ENCODE measurements around the gene OSER1. TPM values are rescaled to one million over a fixed set of nuclear protein-coding genes. Genes with fewer than 3 reads are reported as not detected.

OSER1 gene
- polyA plus RNA-seq, 1 experiment: 50.2 TPM

GRCh38 chr20:44180814-44181213, 29.8 kb downstream of the OSER1 start:
- ChIA-PET CTCF (interaction anchor here (0.7 to 2.3 kb wide), 4 partner anchors 9 to 64 kb away, joined by 3 to 10 read pairs (median 5); no protein-coding TSS in a partner anchor), POLR2A (no interaction called here)
- H3K4me3 ChIP-seq (ENCODE audit: low read depth, low read length): no peak overlapping the region
- no peaks in the 10 kb centered on the region for H3K36me3 ChIP-seq (ENCODE audit: control insufficient read depth, insufficient read depth, low read length)
- DNase-seq (ENCODE audit: low read depth): no peak
- H3K27me3 ChIP-seq (ENCODE audit: control insufficient read depth, insufficient read depth, low read length): no peaks in the 10 kb centered on the region
- TF ChIP-seq CTCF (IDR thresholded peaks at IDR 0.05; ENCODE audit: insufficient read depth, low read depth, low read length): no peak

GRCh38 chr20:44176833-44177534, 33.6 kb downstream of the OSER1 start:
- Histone ChIP-seq H3K27me3 (ENCODE audit: control insufficient read depth, insufficient read depth, low read length) (no peaks in the 10 kb centered on the region), H3K4me3 (ENCODE audit: low read depth, low read length) (no peak overlapping the region), H3K36me3 (ENCODE audit: control insufficient read depth, insufficient read depth, low read length) (0 out of 2 replicates have a peak, but pooled peaks cover 2% of the 10 kb centered on the region)
- DNase-seq (ENCODE audit: low read depth): no peak
- POLR2A ChIA-PET: no interaction called here
- CTCF ChIA-PET: interaction anchor here (0.8 to 1.4 kb wide), 4 partner anchors 10 to 85 kb away, joined by 3 to 4 read pairs (median 3); partner anchors contain the start of gene JPH2
- TF ChIP-seq CTCF (IDR thresholded peaks at IDR 0.05; ENCODE audit: insufficient read depth, low read depth, low read length): no peak

- ChIA-PET CTCF (interaction anchor here (1.6 kb wide), 1 partner anchor 58 kb away, joined by 6 read pairs; no protein-coding TSS in a partner anchor), POLR2A (no interaction called here)
- TF ChIP-seq CTCF (IDR thresholded peaks at IDR 0.05; ENCODE audit: insufficient read depth, low read depth, low read length): no peak
- Histone ChIP-seq H3K27me3 (ENCODE audit: control insufficient read depth, insufficient read depth, low read length) (no peaks in the 10 kb centered on the region), H3K4me3 (ENCODE audit: low read depth, low read length) (no peak overlapping the region), H3K36me3 (ENCODE audit: control insufficient read depth, insufficient read depth, low read length) (0 out of 2 replicates have a peak, but pooled peaks cover 2% of the 10 kb centered on the region)
- no peak for DNase-seq (ENCODE audit: low read depth)
Measured at GRCh38 chr20:44174996-44175765, 35.4 kb downstream of the OSER1 start.

GRCh38 chr20:44173846-44174245, 36.7 kb downstream of the OSER1 start:
- Histone ChIP-seq H3K4me3 (ENCODE audit: low read depth, low read length) (no peak overlapping the region), H3K36me3 (ENCODE audit: control insufficient read depth, insufficient read depth, low read length) (0 out of 2 replicates have a peak, but pooled peaks cover 2% of the 10 kb centered on the region), H3K27me3 (ENCODE audit: control insufficient read depth, insufficient read depth, low read length) (no peaks in the 10 kb centered on the region)
- no peak for TF ChIP-seq CTCF (IDR thresholded peaks at IDR 0.05; ENCODE audit: insufficient read depth, low read depth, low read length)
- ChIA-PET POLR2A (no interaction called here), CTCF (interaction anchor here (1.1 to 3.1 kb wide), 3 partner anchors 17 to 58 kb away, joined by 3 to 12 read pairs (median 6); no protein-coding TSS in a partner anchor)
- no peak for DNase-seq (ENCODE audit: low read depth)

- CTCF ChIA-PET: interaction anchor here (1.1 to 3.1 kb wide), 2 partner anchors 17 to 57 kb away, joined by 3 to 12 read pairs; no protein-coding TSS in a partner anchor
- Histone ChIP-seq H3K4me3 (ENCODE audit: low read depth, low read length) (no peak overlapping the region), H3K36me3 (ENCODE audit: control insufficient read depth, insufficient read depth, low read length) (0 out of 2 replicates have a peak, but pooled peaks cover 2% of the 10 kb centered on the region), H3K27me3 (ENCODE audit: control insufficient read depth, insufficient read depth, low read length) (no peaks in the 10 kb centered on the region)
- TF ChIP-seq CTCF (IDR thresholded peaks at IDR 0.05; ENCODE audit: insufficient read depth, low read depth, low read length): no peak
- no peak for DNase-seq (ENCODE audit: low read depth)
- POLR2A ChIA-PET: no interaction called here
Measured at GRCh38 chr20:44173116-44173515, 37.5 kb downstream of the OSER1 start.
